Stimulated activated CD4-positive, alpha-beta T cell treated with anti-CD3 and anti-CD28 coated beads, Interleukin-12 subunit alpha, Interleukin-12 subunit beta, amount 100 ng/mL, for 24 hours (primary cell): ENCODE results near the gene SLC38A3.
A peak's percentile ranks its signal among the peaks of the same experiment; 100 is the strongest.

Experiments
- DNase-seq, 2 experiments: peaks; one replicate each; pipeline ENCODE4 v3.0.0-alpha.2; 2020; ENCODE audit warnings: low read depth in 2 of 2

SLC38A3 gene

DNA sequence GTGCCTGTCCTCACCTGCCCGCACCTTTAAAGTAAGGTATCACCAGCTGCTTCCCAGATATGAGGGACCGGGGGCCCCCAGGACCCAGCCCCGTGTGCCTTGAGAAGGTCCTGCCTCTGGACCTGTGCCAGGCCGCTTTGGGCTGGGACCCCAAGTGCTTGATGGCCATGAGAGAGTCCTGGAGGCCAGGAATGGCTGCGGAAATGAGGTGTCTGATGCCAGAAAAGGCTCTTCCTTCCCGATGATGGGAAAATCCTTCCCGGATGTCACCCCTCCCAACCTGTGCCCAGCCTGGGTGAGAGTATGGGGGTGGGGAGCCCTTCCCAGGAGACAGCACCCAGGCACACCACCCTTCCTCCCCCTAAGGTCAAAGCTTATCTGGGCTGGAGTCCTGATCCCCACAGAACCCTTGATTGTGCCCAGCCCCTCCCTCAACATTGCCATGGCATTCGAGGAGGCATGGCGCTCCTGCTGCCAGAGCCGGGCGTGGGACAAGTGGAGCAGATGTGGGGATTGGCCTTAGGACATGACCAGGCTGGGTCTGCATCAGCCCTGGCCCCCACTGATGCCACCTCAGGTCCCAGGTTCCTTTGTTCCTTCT, 35.7 kb upstream of the SLC38A3 start:
- DNase-seq: no peak

DNA sequence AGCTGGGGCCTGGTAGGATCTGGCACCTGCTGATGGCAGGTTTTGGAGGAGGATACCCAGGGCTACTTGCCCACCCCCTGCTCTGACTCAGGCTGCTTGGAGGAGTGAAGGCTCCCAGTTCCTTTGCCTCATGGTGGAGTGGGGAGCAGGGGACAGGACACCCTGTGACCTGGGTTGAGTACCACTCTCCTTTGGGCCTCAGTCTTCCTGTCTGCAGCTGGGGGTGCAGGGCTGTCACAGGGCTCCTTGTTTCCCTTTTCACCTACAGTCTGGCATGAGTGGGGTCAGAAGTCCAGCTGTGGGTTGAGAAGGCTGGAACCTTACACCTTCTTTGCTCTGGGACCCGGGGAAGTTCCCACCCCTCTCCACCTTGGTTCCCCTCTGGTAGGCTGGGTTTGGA, 35.2 kb upstream of the SLC38A3 start:
- no peak for DNase-seq

DNA sequence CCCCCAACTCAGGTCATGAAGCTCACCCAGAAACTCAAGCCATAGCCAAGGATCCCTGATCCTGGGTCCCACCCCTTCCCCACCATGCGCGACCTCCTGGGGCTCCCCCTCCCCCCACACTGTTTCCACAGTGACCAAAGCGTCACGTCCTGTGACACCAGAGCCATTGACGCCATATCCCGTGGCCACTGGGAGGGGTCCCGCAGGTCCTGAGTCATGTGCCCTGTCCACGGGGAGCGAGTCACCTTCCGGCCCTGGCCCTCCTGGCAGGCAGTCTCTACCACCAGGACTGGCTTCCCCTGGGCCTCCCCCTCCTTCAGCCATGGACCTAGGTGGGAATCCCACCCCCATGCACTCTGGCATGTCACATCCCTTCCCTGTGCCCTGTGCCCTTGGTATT, 34.4 kb upstream of the SLC38A3 start:
- DNase-seq: no peak

DNA sequence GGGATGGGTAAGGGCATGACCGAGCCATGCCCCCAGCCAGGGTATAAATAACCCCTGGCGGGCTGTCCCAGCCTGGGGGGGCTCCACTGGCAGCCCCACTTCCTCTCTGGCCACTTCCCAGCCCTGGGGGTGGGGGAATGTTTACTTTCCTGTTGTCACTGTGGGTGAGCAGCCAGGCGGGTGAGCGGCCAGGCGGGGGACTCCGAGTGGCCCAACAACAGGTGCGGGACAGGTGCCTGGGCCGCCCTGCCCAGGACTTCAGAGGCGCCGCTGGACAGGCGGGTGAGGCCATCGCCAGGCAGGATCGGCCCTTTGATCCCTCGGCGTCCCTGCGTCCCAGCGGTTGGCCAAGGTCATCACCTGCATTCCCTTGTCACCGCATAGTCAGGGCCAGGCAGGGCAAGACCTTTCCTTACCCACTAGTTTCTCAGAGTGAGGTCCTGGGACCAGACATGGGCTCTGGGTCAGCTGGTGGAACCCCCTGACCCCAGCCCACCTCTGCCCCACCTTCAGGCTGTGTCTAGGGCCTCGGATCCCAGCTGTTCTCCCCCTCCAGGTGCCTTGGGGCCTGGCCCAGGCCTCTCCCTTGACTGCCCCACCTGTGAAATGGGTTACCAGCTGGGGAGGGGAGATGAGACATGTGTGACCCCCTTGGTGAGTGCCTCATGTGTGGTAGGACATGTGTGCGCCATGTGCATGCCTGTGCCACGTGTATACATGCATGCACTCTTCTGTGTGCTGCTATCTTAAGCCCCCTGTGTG, 33.4 kb upstream of the SLC38A3 start:
- no peak for DNase-seq

DNA sequence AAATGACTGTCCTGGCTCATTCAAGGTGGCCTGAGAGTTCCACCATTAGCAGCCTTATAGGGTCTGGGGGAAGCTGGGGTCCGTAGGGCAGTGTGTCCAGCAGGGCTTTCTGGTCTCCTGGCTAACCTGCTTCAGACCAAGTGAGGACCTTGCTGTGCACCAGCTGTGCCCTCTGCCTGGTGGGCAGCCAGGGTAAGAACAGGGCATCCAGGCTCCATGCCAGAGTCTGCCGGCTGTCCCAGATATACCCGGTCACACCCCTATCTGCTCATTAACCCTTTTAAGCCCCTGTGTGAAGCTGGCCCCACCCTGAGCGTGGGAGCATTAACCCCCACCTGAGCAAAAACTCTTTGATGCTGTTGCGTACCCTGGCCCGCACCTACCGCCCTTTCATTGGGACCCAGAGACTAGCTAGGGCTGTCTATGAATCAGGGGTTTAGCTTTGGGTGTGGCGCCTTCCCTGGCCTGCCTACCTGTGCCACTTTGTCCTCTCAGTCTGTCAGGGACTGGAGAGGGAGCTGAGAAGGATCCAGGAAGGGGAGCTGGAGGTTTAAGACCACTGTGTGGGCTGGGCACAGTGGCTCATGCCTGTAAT, 32.3 kb upstream of the SLC38A3 start:
- DNase-seq: no peak

DNA sequence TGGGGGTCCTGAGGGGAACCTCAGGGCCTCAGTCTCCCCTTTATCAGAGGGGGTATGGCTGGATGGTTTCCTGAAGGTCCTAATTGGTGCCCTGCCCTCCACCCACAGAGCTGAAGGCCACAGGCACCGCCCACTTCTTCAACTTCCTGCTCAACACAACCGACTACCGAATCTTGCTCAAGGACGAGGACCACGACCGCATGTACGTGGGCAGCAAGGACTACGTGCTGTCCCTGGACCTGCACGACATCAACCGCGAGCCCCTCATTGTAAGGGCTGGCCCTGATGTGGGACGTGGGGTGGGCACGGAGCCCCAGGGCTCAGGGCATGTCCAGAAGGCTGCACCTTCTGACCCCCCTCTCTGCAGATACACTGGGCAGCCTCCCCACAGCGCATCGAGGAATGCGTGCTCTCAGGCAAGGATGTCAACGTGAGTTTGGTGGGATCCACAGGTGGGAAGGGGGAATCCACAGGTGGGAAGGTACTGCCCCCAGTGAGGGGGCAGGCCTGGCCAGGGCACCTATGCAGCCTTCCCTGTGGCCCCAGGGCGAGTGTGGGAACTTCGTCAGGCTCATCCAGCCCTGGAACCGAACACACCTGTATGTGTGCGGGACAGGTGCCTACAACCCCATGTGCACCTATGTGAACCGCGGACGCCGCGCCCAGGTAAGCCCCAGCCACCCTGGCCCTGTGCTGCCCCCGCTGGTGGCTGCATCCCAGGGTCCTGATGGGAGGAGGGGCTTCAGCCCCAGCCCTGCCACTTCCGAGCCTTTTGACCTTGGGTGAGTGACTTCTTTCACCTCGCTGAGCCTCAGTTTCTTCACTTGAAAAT, 31.2 kb upstream of the SLC38A3 start:
- DNase-seq: no peak

DNA sequence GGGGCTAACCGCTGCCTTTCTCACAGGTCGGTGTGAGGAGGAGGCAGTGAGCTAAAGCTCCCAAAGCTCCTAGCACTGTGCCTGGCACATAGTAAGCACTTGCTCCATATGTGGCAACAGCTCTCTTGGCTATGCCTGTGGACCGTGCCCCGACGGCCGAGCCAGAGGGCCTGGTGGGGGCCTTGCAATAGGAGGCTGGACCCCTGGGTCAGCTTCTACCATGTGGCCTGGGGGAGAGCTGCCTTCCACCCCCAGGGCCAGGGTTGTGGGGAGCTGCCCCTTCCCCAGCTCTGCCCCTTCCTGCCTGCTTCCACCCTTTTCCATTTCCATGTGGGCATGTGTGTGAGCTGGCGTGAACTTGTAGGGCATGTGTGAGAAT, 30.6 kb upstream of the SLC38A3 start:
- no peak for DNase-seq

DNA sequence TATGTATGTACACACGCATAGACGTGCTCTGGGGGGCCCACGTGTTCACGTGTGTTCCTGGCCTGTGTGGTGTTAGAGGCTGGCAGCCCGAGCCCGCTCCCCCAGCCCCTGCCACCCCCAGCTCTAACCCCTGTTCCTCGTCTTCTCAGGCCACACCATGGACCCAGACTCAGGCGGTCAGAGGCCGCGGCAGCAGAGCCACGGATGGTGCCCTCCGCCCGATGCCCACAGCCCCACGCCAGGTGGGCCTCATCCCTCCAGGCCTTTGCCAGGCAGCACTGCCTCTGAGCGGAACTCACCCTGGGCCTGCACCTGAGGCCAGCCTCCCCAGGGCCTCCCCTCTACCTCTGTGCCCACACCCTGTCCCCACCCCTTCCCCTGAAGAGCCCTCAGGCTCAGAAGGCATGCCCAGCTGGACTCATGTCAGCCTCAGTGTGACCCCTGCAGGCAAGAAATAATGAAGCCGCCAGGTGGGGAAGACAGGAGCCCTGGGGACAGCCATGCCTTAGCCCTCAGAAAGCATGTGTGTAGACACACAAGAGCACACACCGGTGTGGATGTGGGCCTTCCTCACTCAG, 30.0 kb upstream of the SLC38A3 start:
- no peak for DNase-seq

DNA sequence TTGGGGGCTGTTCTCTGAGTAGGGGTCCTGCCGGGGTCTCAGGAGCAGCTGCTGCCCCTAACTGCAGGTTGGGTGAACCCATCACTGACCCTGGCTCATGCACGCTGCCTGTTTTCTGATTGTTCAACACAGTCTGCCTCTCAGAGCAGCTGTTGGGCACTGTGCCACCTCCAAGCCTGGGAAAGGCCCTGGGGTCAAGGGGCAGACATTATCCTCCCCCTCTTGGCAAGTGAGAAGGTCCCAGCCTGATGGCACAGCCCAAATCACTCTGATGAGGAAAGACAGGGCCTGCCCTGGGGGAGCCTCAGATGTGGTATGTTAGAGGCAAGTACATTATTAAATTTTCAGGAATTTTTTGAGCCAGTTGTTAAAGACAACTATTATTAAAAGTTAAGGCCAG, 27.7 kb upstream of the SLC38A3 start:
- DNase-seq: no peak

DNA sequence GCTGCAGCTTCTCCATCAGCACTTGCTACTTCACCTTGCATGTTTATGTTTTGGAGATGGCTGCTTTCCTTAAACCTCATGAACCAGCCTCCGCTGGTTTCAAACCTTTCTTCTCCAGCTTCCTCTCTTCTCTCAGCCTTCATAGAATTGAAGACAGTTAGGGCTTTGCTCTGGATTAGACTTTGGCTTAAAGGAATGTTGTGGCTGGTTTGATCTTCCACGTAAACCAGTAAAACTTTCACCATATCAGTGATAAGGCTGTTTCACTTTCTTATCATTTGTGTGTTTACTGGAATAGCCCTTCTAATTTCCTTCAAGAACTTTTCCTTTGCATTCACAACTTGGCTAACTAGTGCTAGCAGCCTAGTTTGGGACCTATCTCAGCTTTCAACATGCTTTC, 25.4 kb upstream of the SLC38A3 start:
- DNase-seq: no peak

DNA sequence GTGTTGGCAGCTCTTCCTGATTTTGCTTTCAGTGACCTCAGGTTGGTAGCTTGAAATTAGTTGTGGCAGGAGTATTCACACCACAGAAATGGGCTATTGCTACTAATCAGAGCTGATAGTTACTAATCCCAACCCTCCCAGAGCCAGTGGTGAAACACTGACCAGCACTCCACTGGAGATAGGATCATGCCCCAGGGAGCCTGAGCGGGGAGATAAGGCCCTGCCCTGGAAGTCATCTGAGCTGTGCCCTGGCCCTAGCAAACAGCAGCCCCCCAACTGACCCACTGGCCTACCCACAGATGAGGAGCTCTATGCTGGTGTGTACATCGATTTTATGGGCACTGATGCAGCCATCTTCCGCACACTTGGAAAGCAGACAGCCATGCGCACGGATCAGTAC, 23.1 kb upstream of the SLC38A3 start:
- DNase-seq: no peak

DNA sequence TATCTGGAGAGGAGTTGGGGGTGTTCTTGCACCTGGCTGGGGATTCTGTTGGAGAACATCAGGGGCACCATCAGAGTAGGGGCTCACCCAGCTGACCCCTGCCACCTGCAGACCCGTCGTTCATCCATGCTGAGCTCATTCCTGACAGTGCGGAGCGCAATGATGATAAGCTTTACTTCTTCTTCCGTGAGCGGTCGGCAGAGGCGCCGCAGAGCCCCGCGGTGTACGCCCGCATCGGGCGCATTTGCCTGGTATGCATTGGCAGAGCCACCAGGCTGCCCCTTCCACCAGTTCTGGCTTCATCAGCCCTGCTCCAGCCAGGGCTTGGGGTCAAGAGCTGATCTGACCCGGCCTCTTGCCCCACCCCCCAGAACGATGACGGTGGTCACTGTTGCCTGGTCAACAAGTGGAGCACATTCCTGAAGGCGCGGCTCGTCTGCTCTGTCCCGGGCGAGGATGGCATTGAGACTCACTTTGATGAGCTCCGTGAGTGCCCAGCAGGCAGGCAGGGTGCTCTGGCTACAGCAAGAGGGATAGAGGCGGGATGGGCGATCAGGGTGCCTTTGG, 22.5 kb upstream of the SLC38A3 start:
- no peak for DNase-seq

DNA sequence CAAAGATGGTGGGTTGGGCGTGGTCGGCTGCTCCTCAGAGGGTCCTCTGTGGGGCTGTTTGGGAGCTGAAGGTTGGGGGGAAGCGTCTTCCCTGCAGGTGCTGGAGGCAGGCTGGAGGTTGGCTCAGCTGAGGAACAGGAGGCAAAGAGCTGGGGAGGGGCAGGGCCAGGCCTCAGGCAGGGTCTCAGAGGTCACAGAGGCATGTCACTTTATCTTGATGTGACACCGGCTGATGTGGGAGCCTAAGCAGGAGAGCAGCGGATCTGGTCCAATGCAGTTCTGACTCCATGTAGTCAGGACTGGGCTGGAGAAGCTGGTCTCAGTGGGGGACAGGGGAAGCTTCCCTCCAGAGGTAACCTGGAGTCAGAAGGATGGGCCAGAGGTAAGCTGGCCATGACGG, 21.3 kb upstream of the SLC38A3 start:
- DNase-seq: no peak

DNA sequence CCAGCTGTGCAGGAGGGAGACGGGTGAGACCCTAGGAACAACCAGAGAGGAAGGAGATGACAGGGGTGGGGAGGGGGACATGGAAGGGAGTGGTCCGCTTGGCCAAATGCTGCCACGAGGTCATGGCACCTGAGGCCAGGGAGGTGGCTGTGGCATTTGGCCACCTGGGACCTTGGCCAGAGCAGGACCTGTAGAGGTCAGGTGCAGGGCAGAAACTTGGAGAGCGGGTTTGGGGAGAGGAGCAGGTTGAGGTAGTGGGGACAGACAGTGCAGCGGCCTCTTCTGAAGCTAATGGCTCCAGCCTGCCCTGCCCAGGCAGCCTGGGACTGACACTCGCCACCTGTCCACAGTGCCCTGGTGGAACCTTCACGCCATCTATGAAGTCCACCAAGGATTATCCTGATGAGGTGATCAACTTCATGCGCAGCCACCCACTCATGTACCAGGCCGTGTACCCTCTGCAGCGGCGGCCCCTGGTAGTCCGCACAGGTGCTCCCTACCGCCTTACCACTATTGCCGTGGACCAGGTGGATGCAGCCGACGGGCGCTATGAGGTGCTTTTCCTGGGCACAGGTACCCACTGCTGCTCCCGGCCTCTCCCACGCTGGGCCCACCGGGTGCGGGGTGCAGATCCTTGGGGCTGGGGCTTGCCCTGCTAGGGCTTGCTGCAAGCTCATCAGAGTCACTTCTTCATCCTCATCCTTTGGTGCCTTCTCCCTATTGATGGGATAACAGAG, 20.7 kb upstream of the SLC38A3 start:
- no peak for DNase-seq

DNA sequence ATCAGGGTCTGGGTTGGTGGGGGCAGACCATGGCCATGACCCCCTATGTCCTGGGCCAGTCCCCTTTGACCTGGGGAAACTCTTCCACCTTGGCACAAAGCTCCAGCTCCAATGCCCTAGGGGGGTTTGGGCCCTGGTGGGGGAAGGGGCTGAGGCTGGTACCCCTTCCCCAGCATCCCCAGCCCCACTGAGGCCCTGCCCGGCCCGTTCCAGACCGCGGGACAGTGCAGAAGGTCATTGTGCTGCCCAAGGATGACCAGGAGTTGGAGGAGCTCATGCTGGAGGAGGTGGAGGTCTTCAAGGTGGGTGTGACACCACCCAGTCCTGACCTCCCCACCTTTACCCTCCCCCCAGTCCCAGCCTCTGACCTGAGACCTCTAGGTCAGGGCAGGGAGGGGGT, 19.8 kb upstream of the SLC38A3 start:
- no peak for DNase-seq

DNA sequence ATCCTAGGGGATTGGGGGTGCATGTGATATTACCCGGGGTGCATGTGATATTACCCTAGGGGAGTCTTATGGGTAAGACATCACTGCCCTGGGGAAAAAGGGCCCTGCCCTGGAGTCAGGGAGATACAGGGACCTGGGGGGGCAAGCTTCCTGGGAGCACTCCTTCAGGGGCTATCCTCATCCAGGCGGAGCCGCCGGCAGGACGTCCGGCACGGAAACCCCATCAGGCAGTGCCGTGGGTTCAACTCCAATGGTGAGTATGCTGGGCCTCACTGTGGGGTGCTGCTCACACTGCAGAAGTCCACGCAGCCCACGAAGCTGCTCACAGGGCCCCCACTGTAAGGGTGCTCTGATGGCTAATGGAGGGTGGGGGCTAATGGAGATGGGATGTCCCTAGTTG, 19.0 kb upstream of the SLC38A3 start:
- no peak for DNase-seq

DNA sequence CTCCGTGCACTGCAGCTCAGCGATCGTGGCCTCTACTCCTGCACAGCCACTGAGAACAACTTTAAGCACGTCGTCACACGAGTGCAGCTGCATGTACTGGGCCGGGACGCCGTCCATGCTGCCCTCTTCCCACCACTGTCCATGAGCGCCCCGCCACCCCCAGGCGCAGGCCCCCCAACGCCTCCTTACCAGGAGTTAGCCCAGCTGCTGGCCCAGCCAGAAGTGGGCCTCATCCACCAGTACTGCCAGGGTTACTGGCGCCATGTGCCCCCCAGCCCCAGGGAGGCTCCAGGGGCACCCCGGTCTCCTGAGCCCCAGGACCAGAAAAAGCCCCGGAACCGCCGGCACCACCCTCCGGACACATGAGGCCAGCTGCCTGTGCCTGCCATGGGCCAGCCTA, 17.3 kb upstream of the SLC38A3 start:
- DNase-seq: no peak

DNA sequence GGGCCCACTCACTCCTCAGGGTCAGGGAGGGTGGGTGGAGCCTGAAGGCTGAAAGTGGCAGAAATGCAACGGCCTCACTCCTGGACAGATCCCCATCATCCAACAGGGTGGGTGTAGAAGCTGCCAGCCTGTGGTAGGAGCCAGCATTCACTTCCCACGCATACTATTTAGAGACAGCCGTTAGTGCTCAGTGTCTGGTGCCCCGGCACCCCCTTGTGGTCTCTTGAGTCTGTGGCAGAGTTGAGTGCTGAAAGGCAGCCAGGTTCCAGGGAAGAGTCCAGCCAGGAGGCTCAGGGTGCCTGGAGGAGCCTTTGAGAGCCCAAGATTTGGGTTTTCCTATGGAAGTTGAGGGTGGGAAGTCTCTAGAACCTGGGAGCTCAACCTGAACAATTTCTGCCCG, 15.8 kb upstream of the SLC38A3 start:
- peak in 1 of 2 experiments; percentile 37 for DNase-seq

DNA sequence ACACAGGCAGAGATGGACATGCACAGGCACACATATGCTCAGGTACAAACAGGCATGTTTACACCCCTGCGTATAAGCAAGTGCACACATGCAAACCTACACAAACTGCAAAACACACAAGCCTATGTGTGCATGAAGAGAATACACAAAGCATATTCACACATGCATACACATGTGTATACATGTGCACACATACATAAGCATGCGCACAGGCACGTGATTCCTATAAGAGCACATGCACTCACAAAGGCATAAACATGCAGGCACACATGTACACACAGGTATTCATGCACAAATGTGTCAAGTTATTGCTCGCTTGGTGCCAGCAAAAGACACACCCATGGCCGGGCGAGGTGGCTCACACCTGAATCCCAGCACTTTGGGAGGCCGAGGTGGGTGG, 15.1 kb upstream of the SLC38A3 start:
- no peak for DNase-seq

DNA sequence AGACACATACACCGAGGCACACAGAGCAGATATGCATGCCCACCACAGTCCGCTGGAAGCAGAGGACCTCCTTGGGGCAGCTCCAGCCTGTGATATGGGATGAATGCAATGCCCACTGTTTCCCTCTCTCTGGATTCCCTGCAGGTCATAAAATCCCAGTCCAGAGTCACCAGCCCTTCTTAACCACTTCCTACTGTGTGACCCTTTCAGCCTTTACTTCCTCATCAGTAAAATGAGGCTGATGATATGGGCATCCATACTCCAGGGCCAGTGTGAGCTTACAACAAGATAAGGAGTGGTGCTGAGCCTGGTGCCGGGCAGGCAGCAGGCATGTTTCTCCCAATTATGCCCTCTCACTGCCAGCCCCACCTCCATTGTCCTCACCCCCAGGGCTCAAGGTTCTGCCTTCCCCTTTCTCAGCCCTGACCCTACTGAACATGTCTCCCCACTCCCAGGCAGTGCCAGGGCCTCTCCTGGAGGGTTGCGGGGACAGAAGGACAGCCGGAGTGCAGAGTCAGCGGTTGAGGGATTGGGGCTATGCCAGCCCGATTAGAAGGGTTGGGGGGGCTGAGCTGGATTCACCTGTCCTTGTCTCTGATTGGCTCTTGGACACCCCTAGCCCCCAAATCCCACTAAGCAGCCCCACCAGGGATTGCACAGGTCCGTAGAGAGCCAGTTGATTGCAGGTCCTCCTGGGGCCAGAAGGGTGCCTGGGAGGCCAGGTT, 14.0 kb upstream of the SLC38A3 start, which contains the start of gene GNAT1:
GNAT1 (plus strand) TSS at position 675 of the 725 bp plus-strand sequence. CDS start 116 bp downstream, outside the sequence.
- no peak for DNase-seq
